Measurements from ENCODE around the gene NOG. TPM values are rescaled to one million over a fixed set of nuclear protein-coding genes. Genes with fewer than 3 reads are reported as not detected.
A peak's percentile ranks its signal among the peaks of the same experiment; 100 is the strongest.

Gene NOG
- total RNA-seq: 1 to 10 TPM; 2.8 TPM

DNA sequence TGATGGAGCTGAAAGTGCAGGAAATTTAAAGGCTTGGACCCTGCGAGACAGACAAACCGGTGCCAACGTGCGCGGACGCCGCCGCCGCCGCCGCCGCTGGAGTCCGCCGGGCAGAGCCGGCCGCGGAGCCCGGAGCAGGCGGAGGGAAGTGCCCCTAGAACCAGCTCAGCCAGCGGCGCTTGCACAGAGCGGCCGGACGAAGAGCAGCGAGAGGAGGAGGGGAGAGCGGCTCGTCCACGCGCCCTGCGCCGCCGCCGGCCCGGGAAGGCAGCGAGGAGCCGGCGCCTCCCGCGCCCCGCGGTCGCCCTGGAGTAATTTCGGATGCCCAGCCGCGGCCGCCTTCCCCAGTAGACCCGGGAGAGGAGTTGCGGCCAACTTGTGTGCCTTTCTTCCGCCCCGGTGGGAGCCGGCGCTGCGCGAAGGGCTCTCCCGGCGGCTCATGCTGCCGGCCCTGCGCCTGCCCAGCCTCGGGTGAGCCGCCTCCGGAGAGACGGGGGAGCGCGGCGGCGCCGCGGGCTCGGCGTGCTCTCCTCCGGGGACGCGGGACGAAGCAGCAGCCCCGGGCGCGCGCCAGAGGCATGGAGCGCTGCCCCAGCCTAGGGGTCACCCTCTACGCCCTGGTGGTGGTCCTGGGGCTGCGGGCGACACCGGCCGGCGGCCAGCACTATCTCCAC lies at the start of gene NOG:
TSS of gene NOG (plus strand) at position 54 of the 674 bp plus-strand sequence. CDS start at position 579, 525 bp downstream.
- Mint-ChIP-seq H3K27ac (no peak within 1 kb of the TSS), H3K4me3 (peak within 1 kb of the TSS; percentile 70), H3K4me1 (peaks cover 25% of the 10 kb centered on the region), H3K36me3 (no peaks in the 10 kb centered on the region), H3K27me3 (peaks cover 51% of the 10 kb centered on the region), H3K9me3 (no peaks in the 10 kb centered on the region)
- peak; percentile 69 for DNase-seq
- peak; percentile 27 for ATAC-seq (ENCODE audit: low read depth)
- POLR2A ChIA-PET: interaction anchor here (1.2 to 1.3 kb wide), 2 partner anchors 84 to 122 kb away, joined by 3 to 4 read pairs; no protein-coding TSS in a partner anchor

DNA sequence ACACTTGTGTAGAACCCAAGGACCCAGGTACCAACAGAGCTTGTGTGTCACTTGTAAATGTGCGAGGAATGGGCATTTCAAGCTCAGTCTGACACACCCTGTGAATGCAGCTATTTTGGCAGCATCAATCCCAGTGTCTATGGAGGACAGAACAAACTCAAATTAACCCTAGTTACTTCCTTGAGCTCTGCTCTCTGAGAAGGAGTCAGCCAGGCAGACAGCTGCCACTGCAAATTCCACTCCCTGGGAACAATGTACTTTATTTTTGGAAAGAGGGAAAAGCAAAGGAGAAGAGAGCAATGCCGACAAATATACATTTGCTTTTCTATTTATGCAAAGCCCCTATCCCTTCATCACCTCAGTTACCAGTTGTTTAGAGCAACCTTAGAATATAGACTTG lies 48.4 kb upstream of the NOG start:
- Mint-ChIP-seq H3K27me3 (peaks cover 11% of the 10 kb centered on the region), H3K4me3 (no peak overlapping the region), H3K4me1 (no peaks in the 10 kb centered on the region)

DNA sequence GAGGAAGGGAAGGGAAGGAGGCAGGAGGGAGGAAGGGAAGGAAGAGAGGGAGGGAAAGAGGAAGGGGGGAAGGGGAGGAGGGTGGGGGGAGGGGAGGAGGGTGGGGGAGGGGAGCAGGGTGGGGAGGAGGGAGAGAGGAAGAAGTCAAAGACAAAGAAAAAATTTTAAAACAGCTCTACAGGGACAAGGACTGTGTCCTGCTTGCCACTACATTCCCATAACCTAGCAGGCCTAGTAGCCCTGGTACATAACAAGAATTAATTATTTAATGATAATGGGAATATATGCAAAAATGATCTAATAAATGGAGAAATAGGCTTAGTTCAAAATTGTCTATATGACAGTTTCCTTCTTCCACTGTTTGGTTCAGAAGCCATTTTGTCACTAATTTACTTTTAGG lies 47.6 kb upstream of the NOG start:
- Mint-ChIP-seq H3K27me3 (peaks cover 10% of the 10 kb centered on the region), H3K4me1 (no peaks in the 10 kb centered on the region), H3K9me3 (peaks cover 5% of the 10 kb centered on the region), H3K27ac (no peak overlapping the region), H3K36me3 (no peaks in the 10 kb centered on the region), H3K4me3 (no peak overlapping the region)
- POLR2A ChIA-PET: no interaction called here
- no peak for DNase-seq
- ATAC-seq (ENCODE audit: low read depth): no peak

More for the DNA sequence above, 48.4 kb upstream of the NOG start:
- ATAC-seq (ENCODE audit: low read depth) (no peak), DNase-seq (no peak)
- POLR2A ChIA-PET: no interaction called here
- H3K36me3 Mint-ChIP-seq: no peaks in the 10 kb centered on the region
- no peak overlapping the region for H3K27ac Mint-ChIP-seq
- peaks cover 2% of the 10 kb centered on the region for H3K9me3 Mint-ChIP-seq

DNA sequence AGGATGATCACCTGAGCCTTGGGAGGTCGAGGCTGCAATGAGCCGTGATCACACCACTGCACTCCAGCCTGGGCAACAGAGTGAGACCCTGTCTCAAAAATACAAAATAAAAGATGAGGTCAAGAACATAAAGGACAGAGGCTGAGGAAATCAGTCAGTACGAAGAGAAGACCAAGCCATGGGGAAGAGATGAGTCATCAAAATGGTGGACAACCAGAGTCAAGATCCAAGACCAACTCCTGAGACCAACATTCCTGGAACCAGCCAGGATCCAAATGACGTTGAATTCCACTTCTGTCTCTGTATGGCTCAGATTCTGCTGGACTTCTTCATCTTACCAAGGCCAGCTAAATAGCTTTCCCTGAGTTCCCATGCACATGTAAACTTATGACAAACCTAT lies 44.8 kb upstream of the NOG start:
- no peak for DNase-seq
- peaks cover 11% of the 10 kb centered on the region for H3K9me3 Mint-ChIP-seq
- no peak overlapping the region for H3K27ac Mint-ChIP-seq
- H3K4me3 Mint-ChIP-seq: no peak overlapping the region
- H3K4me1 Mint-ChIP-seq: no peaks in the 10 kb centered on the region
- H3K36me3 Mint-ChIP-seq: peaks cover 3% of the 10 kb centered on the region
- peaks cover 5% of the 10 kb centered on the region for H3K27me3 Mint-ChIP-seq
- POLR2A ChIA-PET: no interaction called here
- ATAC-seq (ENCODE audit: low read depth): no peak

DNA sequence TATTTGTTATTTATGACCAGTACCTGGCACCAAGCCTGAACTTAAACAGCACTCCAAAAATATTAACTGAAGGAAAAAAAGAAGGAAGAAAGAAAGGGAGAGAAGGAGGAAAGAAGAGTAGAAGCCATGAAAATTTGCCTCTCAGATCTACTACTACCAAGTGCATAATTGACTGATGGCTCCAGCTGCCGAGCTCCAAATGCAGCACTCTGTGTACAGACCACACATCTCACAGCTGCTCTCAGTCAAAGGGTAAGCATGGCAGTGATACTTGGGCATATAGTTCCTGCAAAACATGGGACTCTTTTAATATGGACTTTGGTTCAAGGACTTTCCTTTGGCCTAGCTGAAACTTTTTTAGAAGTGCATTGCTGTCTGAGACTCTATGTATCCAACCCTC lies 44.0 kb upstream of the NOG start:
- POLR2A ChIA-PET: no interaction called here
- ATAC-seq (ENCODE audit: low read depth) (no peak), DNase-seq (no peak)
- Mint-ChIP-seq H3K4me1 (no peaks in the 10 kb centered on the region), H3K27me3 (peaks cover 5% of the 10 kb centered on the region), H3K9me3 (peaks cover 11% of the 10 kb centered on the region), H3K27ac (no peak overlapping the region), H3K4me3 (no peak overlapping the region), H3K36me3 (peaks cover 3% of the 10 kb centered on the region)

DNA sequence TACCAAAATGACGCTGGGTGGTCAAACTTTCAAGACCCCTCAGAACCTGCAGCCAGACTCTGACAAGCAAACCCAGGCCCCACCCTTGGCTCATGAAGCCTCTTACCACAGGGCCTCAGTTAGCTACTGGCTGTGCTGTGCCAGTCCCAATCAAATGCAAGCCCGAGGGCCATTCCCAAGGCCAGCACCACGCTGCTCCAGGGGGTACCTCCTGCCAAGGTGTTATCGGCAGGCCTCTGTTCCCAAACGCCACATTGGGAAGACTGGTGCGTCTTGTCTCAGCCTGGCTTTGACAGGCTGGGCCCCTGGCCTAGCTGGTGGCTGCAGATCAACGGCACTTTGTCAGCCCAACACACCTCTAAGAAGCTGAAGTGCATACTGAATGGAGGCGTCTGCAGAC lies 35.8 kb upstream of the NOG start:
- Mint-ChIP-seq H3K9me3 (no peaks in the 10 kb centered on the region), H3K4me1 (no peaks in the 10 kb centered on the region), H3K4me3 (no peak overlapping the region), H3K36me3 (no peaks in the 10 kb centered on the region), H3K27ac (no peak overlapping the region), H3K27me3 (peaks cover 3% of the 10 kb centered on the region)
- no peak for ATAC-seq (ENCODE audit: low read depth)
- no peak for DNase-seq
- POLR2A ChIA-PET: no interaction called here

DNA sequence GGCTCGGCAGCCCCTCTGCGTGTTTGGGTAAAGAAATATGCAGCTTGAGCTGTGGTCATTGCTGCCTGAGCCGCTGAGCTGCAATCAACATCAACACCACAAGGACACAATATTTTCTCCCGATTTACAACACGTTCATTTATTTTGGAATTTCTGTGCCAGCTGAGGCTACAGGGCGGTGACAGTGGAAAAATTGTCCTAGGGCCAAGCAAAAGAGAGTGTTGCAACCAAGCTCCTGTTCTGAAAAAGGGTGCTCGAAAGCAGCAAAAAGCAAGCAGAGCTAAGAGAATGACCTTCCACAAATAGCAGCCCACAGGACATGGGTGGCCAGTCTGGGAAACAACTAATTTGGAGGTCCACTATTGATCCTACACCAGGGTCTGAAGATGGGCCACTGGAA lies 35.4 kb upstream of the NOG start:
- Mint-ChIP-seq H3K36me3 (no peaks in the 10 kb centered on the region), H3K27ac (no peak overlapping the region), H3K4me1 (no peaks in the 10 kb centered on the region), H3K4me3 (no peak overlapping the region), H3K9me3 (no peaks in the 10 kb centered on the region), H3K27me3 (peaks cover 3% of the 10 kb centered on the region)
- no peak for ATAC-seq (ENCODE audit: low read depth)
- POLR2A ChIA-PET: no interaction called here
- DNase-seq: no peak

DNA sequence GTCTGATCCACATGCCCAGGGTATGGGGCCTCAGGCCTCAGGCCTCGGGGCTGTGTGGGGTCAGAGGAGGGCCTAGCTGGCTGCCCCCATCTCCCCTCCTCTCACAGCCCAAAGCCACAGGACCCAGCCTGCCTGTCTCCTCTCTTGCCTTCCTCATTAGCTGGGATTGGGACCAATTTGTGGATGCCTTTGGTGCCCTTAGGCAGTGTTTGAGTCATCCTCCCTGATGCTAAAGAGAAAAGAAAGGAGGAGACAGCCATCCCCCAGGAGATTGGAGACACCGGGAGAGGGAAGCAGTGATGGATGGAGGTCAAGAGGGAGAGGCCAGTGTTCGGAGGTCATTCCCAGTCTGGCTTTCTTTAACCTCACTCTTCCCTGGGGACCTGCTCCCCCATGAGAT lies 23.3 kb upstream of the NOG start:
- no peak overlapping the region for H3K27ac Mint-ChIP-seq
- H3K4me3 Mint-ChIP-seq: no peak overlapping the region
- H3K27me3 Mint-ChIP-seq: no peaks in the 10 kb centered on the region
- H3K9me3 Mint-ChIP-seq: no peaks in the 10 kb centered on the region
- POLR2A ChIA-PET: no interaction called here
- no peaks in the 10 kb centered on the region for H3K36me3 Mint-ChIP-seq
- H3K4me1 Mint-ChIP-seq: no peaks in the 10 kb centered on the region
- ATAC-seq (ENCODE audit: low read depth) (no peak), DNase-seq (no peak)

DNA sequence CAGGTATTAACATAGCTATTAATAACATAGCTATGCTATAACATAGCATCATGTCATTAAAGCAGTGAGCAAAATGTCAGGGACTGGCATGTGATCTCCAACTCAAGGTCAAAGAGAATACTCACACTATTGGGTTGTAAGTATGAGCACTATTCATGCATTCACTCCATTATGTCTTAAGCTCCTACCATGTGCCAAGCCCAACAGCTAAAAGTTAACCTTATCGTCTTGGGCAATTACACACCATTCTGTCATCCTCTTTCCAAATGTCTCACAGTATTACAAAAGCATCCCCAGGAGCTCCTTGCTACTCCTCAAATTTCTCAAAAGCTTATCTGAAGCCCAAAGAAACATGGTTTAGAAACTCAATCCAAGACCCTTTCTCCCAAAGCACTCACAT lies 22.0 kb upstream of the NOG start:
- H3K9me3 Mint-ChIP-seq: no peaks in the 10 kb centered on the region
- no peaks in the 10 kb centered on the region for H3K36me3 Mint-ChIP-seq
- no peaks in the 10 kb centered on the region for H3K4me1 Mint-ChIP-seq
- H3K27me3 Mint-ChIP-seq: no peaks in the 10 kb centered on the region
- DNase-seq: no peak
- no peak for ATAC-seq (ENCODE audit: low read depth)
- H3K4me3 Mint-ChIP-seq: no peak overlapping the region
- H3K27ac Mint-ChIP-seq: no peak overlapping the region
- POLR2A ChIA-PET: no interaction called here

DNA sequence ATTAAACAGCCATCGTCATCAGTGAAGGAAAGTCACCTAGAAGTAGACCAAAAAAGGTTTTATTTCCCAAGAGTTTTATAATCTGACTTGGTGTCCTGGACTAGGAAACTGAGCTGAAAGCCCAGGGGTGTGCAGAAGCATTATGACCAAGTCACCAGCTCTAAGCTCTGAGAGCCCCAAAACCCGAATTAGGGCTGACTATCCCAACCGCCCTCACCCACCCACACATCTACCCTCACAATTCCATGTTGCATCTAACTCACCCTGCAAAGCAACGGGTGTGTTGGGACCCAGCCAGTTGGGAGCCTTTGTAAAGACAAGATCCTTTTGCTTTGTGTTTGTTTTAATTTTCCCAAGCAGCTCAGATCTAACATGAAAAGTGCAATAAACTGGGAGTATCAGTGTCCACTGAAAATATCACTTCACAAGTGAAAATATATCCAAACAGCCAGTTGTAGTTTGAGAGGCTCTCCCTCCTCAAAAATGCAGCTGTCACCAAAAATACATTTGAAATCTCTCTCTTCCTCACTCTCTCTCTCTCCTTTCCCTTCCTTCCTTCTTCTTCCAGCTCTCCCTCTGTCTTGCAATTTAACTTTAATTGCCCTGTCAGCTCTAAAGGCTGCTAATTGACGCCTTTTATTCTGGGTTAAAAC lies 16.2 kb upstream of the NOG start:
- H3K9me3 Mint-ChIP-seq: peaks cover 3% of the 10 kb centered on the region
- DNase-seq: no peak
- no peak overlapping the region for H3K27ac Mint-ChIP-seq
- no peaks in the 10 kb centered on the region for H3K4me1 Mint-ChIP-seq
- H3K27me3 Mint-ChIP-seq: peaks cover 11% of the 10 kb centered on the region
- POLR2A ChIA-PET: no interaction called here
- ATAC-seq (ENCODE audit: low read depth): no peak
- no peaks in the 10 kb centered on the region for H3K36me3 Mint-ChIP-seq
- H3K4me3 Mint-ChIP-seq: no peak overlapping the region

DNA sequence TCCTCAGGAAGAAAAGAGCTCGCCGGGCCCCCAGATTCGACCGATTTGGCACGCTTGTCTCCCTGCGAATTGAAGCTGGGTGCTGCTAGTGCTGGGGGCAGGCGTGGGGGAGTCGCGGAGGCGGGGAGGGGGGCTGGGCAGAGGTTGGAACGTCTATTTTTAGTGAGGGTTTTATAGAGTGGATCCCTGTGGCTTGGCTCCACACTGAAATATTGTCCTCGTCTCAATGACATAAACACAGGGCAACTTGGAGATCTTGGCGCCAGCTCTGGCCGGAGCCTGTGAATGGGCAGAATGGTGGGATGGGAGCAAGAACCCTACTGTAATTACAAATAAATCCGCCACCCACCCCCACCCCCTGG lies 15.7 kb upstream of the NOG start:
- ATAC-seq (ENCODE audit: low read depth) (no peak), DNase-seq (no peak)
- Mint-ChIP-seq H3K9me3 (peaks cover 3% of the 10 kb centered on the region), H3K4me3 (no peak overlapping the region), H3K4me1 (no peaks in the 10 kb centered on the region), H3K27me3 (peaks cover 11% of the 10 kb centered on the region), H3K36me3 (no peaks in the 10 kb centered on the region), H3K27ac (no peak overlapping the region)
- POLR2A ChIA-PET: interaction anchor here (0.5 kb wide), 1 partner anchor 17 kb away, joined by 4 read pairs; no protein-coding TSS in a partner anchor

DNA sequence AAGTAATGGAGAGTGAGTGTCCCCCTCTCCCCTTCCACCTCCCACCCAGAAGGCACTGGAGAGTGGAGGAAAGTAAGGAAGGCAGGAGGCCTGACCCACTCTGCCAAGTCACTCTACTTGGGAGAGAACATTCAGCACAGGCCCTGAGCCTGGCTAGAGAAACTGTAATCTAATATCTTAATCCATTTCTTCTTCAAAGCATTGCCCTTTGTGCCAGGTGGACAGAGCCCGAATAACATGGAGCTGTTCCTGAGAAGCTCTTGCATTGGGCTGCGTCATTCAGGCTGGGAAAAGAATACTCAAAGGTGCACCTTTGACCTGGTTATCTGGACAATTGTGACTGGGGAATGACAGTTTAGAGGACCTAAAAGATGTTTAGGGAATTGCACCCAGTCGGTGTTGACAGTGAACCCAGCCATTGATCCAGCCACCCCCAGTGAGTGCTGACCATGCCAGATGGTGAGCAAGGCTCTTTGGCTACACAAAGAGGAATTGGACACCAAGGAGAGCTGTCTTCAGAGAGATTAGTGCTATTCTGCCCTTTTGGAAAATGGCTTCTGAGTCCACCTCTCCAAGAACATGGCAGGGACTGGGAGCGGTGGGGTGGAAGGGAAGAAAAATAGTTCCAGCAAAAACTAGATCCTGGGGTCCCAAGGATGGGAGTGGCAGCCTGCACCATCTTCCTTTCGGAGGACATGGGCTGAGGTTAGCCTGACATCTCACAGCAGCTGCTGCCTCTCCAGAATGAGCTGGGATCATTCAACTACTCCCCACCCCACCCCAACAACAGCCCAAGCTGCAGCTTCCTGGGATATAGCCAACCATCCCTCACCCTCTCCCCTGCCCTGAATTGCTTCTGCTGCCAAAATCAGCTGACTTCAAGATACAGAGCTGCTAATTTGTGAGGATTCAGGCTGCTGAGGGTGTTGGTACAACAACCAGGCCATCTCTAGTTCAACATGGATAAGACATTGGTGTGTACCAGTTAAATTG lies 11.6 kb upstream of the NOG start:
- Mint-ChIP-seq H3K27ac (no peak overlapping the region), H3K9me3 (peaks cover 3% of the 10 kb centered on the region), H3K4me3 (no peak overlapping the region), H3K27me3 (peaks cover 13% of the 10 kb centered on the region), H3K4me1 (no peaks in the 10 kb centered on the region), H3K36me3 (no peaks in the 10 kb centered on the region)
- POLR2A ChIA-PET: no interaction called here
- ATAC-seq (ENCODE audit: low read depth) (no peak), DNase-seq (no peak)

DNA sequence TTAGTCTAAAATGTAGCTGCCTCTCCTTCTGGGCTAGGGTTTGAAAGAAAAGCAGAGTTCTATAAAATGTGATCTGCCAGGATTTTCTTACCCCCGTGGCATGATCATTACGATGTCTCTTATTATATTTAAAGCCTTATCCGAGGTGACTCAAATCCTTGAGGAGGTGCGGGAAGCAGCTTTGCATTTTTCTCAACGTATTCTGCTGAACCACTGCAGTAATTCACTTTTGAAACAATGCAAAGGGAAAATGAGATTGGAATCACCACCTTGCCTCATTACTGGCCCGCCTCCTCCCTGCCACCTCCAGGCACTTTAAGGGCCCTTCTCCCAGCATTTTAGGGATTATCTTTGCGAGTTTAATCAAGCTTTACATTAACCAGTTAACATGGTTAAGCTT lies 9.7 kb upstream of the NOG start:
- POLR2A ChIA-PET: no interaction called here
- peaks cover 9% of the 10 kb centered on the region for H3K27me3 Mint-ChIP-seq
- H3K27ac Mint-ChIP-seq: no peak overlapping the region
- no peaks in the 10 kb centered on the region for H3K36me3 Mint-ChIP-seq
- DNase-seq (no peak), ATAC-seq (ENCODE audit: low read depth) (no peak)
- H3K4me3 Mint-ChIP-seq: no peak overlapping the region
- peaks cover 3% of the 10 kb centered on the region for H3K9me3 Mint-ChIP-seq
- H3K4me1 Mint-ChIP-seq: no peaks in the 10 kb centered on the region

Measured in activated naive CD8-positive, alpha-beta T cell treated with anti-CD3 and anti-CD28 coated beads, Interleukin-2, amount 10 ng/mL, durations not matched to agents 7 days and 5 days (primary cell).